Right lobe of liver (tissue), 4 donors: Measurements from ENCODE around the gene EXOC3.

Source experiments
- POLR2A ChIP-seq: fragments of 450-650 bp; IDR thresholded peaks from one replicate; pipeline ENCODE4 v1.6.1; 2017; ENCODE audit warnings: antibody characterized with exemption, mild to moderate bottlenecking
- TF ChIP-seq, protein P1 (sequence below), 4 donors: fragments of 200-600 bp in 3 of 4; fragments of 450-650 bp in 1 of 4; IDR thresholded peaks; one replicate each; pipeline versions ENCODE4 v1.5.1 to v1.8.0; 2016 to 2022; ENCODE audit warnings: antibody characterized with exemption in 4 of 4, mild to moderate bottlenecking in 2 of 4
- donor health status: DM: no; HTN: no; CAD: no.
- donor health status: DM: no; HTN: no; CAD: no.
- donor health status: DM: no; HTN: yes; CAD: no.

- TF ChIP-seq, protein P1, sequence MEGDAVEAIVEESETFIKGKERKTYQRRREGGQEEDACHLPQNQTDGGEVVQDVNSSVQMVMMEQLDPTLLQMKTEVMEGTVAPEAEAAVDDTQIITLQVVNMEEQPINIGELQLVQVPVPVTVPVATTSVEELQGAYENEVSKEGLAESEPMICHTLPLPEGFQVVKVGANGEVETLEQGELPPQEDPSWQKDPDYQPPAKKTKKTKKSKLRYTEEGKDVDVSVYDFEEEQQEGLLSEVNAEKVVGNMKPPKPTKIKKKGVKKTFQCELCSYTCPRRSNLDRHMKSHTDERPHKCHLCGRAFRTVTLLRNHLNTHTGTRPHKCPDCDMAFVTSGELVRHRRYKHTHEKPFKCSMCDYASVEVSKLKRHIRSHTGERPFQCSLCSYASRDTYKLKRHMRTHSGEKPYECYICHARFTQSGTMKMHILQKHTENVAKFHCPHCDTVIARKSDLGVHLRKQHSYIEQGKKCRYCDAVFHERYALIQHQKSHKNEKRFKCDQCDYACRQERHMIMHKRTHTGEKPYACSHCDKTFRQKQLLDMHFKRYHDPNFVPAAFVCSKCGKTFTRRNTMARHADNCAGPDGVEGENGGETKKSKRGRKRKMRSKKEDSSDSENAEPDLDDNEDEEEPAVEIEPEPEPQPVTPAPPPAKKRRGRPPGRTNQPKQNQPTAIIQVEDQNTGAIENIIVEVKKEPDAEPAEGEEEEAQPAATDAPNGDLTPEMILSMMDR (IDR thresholded peaks at IDR 0.05), result no peak
- TF ChIP-seq POLR2A, result no peak
Observed at GRCh38 chr5:395156-395920, 47.6 kb upstream of the EXOC3 start.
